ENCODE data around the gene MAPK1IP1L. TPM values are rescaled to one million over a fixed set of nuclear protein-coding genes. Genes with fewer than 3 reads are reported as not detected.

The MAPK1IP1L gene
- total and polyA plus RNA-seq, 9 donors: 35.6 to 130 (median 75.6) TPM

DNA sequence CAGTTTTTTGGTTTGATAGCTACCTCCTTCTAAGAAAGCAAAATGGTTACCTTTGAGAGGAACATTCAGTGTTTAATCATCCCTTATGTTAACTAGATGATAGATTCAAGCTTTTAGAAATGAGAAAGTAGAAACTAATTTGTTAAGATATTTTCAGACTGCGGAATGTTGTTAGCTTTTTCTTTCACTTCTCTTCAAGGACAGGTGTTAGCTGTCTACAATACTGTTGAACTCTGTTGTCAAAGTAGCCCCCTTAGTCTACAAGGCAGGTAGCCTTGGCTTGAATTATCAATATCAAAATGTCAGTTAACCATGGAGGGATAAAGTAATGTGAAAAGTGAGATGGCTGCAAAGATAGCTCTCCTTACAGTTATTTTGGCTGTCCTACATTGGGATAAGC is 14.8 kb downstream of the MAPK1IP1L start:
- no peak for DNase-seq
- TF ChIP-seq POLR2A (IDR thresholded peaks at IDR 0.05): no peak
- no peak for TF ChIP-seq EP300 (IDR thresholded peaks at IDR 0.05)
- TF ChIP-seq, protein P1, sequence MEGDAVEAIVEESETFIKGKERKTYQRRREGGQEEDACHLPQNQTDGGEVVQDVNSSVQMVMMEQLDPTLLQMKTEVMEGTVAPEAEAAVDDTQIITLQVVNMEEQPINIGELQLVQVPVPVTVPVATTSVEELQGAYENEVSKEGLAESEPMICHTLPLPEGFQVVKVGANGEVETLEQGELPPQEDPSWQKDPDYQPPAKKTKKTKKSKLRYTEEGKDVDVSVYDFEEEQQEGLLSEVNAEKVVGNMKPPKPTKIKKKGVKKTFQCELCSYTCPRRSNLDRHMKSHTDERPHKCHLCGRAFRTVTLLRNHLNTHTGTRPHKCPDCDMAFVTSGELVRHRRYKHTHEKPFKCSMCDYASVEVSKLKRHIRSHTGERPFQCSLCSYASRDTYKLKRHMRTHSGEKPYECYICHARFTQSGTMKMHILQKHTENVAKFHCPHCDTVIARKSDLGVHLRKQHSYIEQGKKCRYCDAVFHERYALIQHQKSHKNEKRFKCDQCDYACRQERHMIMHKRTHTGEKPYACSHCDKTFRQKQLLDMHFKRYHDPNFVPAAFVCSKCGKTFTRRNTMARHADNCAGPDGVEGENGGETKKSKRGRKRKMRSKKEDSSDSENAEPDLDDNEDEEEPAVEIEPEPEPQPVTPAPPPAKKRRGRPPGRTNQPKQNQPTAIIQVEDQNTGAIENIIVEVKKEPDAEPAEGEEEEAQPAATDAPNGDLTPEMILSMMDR (IDR thresholded peaks at IDR 0.05): no peak
- no peak overlapping the region for H3K27ac ChIP-seq
- intact Hi-C loops (cut with DNase I): no loop called here
- 71 to 80% (median 73%) methylated on average over 1 of the region's 1 CpG for WGBS, 3 donors
- H3K36me3 ChIP-seq: no peaks in the 10 kb centered on the region
- H3K4me1 ChIP-seq (ENCODE audit: insufficient read depth): peaks cover 6% of the 10 kb centered on the region
- H3K9me3 ChIP-seq: no peaks in the 10 kb centered on the region
- no peaks in the 10 kb centered on the region for H3K27me3 ChIP-seq
- H3K4me3 ChIP-seq: no peak overlapping the region

DNA sequence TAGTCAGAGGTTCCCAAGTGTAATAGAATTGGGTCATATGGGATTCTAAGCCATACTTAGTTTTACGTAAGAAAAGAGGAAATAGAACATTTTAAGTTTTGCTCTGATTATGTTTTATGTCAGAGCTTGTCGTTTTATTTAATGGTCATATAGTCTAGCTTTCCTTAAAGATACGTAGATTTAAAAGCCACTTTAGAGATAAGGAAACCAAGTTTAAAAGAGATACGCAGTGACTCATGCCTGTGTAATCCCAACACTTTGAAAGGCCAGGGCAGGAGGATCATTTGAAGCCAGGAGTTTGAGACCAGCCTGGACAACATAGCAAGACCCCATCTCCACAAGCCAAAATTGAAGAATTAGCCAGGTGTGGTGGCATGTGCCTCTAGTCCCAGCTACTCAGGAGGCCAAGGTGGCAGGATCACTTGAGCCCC is 19.5 kb downstream of the MAPK1IP1L start:
- H3K36me3 ChIP-seq: no peaks in the 10 kb centered on the region
- H3K27ac ChIP-seq: no peak overlapping the region
- WGBS, 3 donors: 58 to 68% (median 59%) methylated on average over 4 of the region's 4 CpGs
- intact Hi-C loops (cut with DNase I): no loop called here
- H3K27me3 ChIP-seq: no peaks in the 10 kb centered on the region
- TF ChIP-seq EP300 (IDR thresholded peaks at IDR 0.05) (no peak), POLR2A (IDR thresholded peaks at IDR 0.05) (no peak)
- TF ChIP-seq, protein P1 (IDR thresholded peaks at IDR 0.05): no peak
- DNase-seq: no peak
- no peaks in the 10 kb centered on the region for H3K9me3 ChIP-seq
- peaks cover 2% of the 10 kb centered on the region for H3K4me1 ChIP-seq (ENCODE audit: insufficient read depth)
- no peak overlapping the region for H3K4me3 ChIP-seq

DNA sequence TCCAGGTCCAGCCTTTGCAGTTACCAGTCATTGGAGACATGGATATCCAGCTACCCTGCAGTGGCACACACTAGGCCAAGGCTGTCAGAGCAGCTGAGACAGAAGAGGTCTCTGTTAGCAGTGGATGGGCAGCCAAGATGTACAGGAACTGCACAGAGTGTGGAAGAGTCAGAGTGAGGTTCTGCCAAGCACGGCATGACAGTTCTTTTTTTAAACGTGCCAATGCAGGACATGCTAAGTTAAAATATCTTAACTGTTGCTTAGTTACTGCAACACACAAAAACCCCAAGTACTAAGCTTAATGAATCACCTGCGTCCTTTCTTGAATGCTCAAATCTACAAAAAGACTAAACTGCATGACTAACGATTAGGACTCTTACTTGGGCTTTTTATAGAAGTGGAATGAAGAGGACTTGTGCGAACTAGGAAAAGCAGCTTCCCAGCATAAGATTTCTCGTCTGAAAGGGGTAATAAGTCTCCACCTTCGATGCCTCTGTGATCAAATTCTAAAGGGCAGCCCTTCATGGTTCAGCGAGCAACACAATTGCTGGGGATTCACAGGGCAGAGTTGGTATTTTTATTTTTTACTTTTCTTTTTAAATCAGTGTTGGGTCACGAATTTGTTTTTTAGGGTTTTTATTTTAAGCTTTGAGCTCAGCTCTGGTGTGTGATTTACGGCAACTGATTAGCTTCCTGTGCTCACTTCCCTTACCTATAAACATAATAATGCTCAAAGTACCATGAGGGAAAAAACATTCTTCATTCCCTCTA is 20.6 kb downstream of the MAPK1IP1L start:
- 6 to 9% (median 6%) methylated on average over 10 of the region's 10 CpGs for WGBS, 3 donors
- peaks cover 2% of the 10 kb centered on the region for H3K4me1 ChIP-seq (ENCODE audit: insufficient read depth)
- intact Hi-C loops (cut with DNase I): no loop called here
- H3K27me3 ChIP-seq: no peaks in the 10 kb centered on the region
- H3K9me3 ChIP-seq: no peaks in the 10 kb centered on the region
- H3K27ac ChIP-seq: no peak overlapping the region
- TF ChIP-seq, protein P1 (IDR thresholded peaks at IDR 0.05): no peak
- no peak for TF ChIP-seq POLR2A (IDR thresholded peaks at IDR 0.05)
- TF ChIP-seq EP300 (IDR thresholded peaks at IDR 0.05): no peak
- H3K4me3 ChIP-seq: no peak overlapping the region
- H3K36me3 ChIP-seq: no peaks in the 10 kb centered on the region
- peak in 1 of 5 donors; percentile 33 for DNase-seq

- H3K27ac ChIP-seq: no peak overlapping the region
- no peaks in the 10 kb centered on the region for H3K36me3 ChIP-seq
- H3K4me1 ChIP-seq (ENCODE audit: insufficient read depth): peaks cover 2% of the 10 kb centered on the region
- TF ChIP-seq EP300 (IDR thresholded peaks at IDR 0.05) (no peak), POLR2A (IDR thresholded peaks at IDR 0.05) (no peak)
- TF ChIP-seq, protein P1 (IDR thresholded peaks at IDR 0.05): no peak
- no peaks in the 10 kb centered on the region for H3K27me3 ChIP-seq
- no peak for DNase-seq
- intact Hi-C loops (cut with DNase I): no loop called here
- WGBS, 3 donors: 9 to 17% (median 9%) methylated on average over 2 of the region's 2 CpGs
- no peak overlapping the region for H3K4me3 ChIP-seq
- H3K9me3 ChIP-seq: no peaks in the 10 kb centered on the region
Measured at GRCh38 chr14:55073856-55074255, 22.4 kb downstream of the MAPK1IP1L start.
